Measurements from ENCODE around the gene ERFE.

The ERFE gene

GRCh38 chr2:238125127-238125885 lies 33.5 kb upstream of the ERFE start:
- DNase-seq (ENCODE audit: low read depth, low spot score) = no peak
- H3K27ac ChIP-seq = no peak overlapping the region

GRCh38 chr2:238126338-238126737 lies 32.4 kb upstream of the ERFE start:
- H3K27ac ChIP-seq = no peak overlapping the region
- DNase-seq (ENCODE audit: low read depth, low spot score) = no peak

- H3K27ac ChIP-seq = no peak overlapping the region
- DNase-seq (ENCODE audit: low read depth, low spot score) = no peak
These were observed 32.0 kb upstream of the ERFE start for GRCh38 chr2:238126775-238127164.

GRCh38 chr2:238127165-238128060 lies 31.4 kb upstream of the ERFE start:
- no peak for DNase-seq (ENCODE audit: low read depth, low spot score)
- no peak overlapping the region for H3K27ac ChIP-seq

- H3K27ac ChIP-seq = no peak overlapping the region
- no peak for DNase-seq (ENCODE audit: low read depth, low spot score)
These were observed 30.7 kb upstream of the ERFE start for GRCh38 chr2:238128061-238128440.

- no peak for DNase-seq (ENCODE audit: low read depth, low spot score)
These were observed 30.2 kb upstream of the ERFE start for GRCh38 chr2:238128534-238129001.

GRCh38 chr2:238129166-238130010 lies 29.4 kb upstream of the ERFE start:
- H3K27ac ChIP-seq = no peak overlapping the region
- no peak for DNase-seq (ENCODE audit: low read depth, low spot score)

More at GRCh38 chr2:238128534-238129001, 30.2 kb upstream of the ERFE start:
- H3K27ac ChIP-seq = no peak overlapping the region

- no peak for DNase-seq (ENCODE audit: low read depth, low spot score)
- H3K27ac ChIP-seq = no peak overlapping the region
These were observed 28.6 kb upstream of the ERFE start for GRCh38 chr2:238130111-238130695.

- no peak overlapping the region for H3K27ac ChIP-seq
- DNase-seq (ENCODE audit: low read depth, low spot score) = no peak
These were observed 27.8 kb upstream of the ERFE start for GRCh38 chr2:238130696-238131628.

GRCh38 chr2:238131761-238132462 lies 26.9 kb upstream of the ERFE start:
- DNase-seq (ENCODE audit: low read depth, low spot score) = no peak
- H3K27ac ChIP-seq = no peak overlapping the region

- no peak overlapping the region for H3K27ac ChIP-seq
- DNase-seq (ENCODE audit: low read depth, low spot score) = no peak
These were observed 26.0 kb upstream of the ERFE start for GRCh38 chr2:238132463-238133450.

- no peak overlapping the region for H3K27ac ChIP-seq
- DNase-seq (ENCODE audit: low read depth, low spot score) = no peak
These were observed 25.0 kb upstream of the ERFE start for GRCh38 chr2:238133499-238134392.

GRCh38 chr2:238134393-238134785 lies 24.4 kb upstream of the ERFE start:
- no peak for DNase-seq (ENCODE audit: low read depth, low spot score)
- no peak overlapping the region for H3K27ac ChIP-seq

GRCh38 chr2:238135601-238136150 lies 23.1 kb upstream of the ERFE start:
- DNase-seq (ENCODE audit: low read depth, low spot score) = no peak
- H3K27ac ChIP-seq = no peak overlapping the region

- peak; percentile 12 for DNase-seq (ENCODE audit: low read depth, low spot score)
- no peak overlapping the region for H3K27ac ChIP-seq
These were observed 21.8 kb upstream of the ERFE start for GRCh38 chr2:238136820-238137537.

Data from epithelial cell of prostate (primary cell).